SK-N-MC (cell line): ENCODE measurements around the gene ESPNL.

Experiments used
- EZH2 ChIP-seq: fragments of 200-600 bp; sonication (generic); IDR thresholded peaks from one replicate; pipeline ENCODE4 v1.6.1; 2017; ENCODE audit warnings: antibody characterized with exemption
- POLR2AphosphoS5 ChIP-seq: IDR thresholded peaks from 2 replicates; pipeline ENCODE4 v1.6.1; 2012; ENCODE audit warnings: mild to moderate bottlenecking, low read depth, low read length, borderline replicate concordance

GRCh38 chr2:238100821-238101771, 956 bp downstream of the ESPNL start:
- TF ChIP-seq EZH2 = no peak
- TF ChIP-seq POLR2AphosphoS5 = no peak
